PC-3 (cell line): ENCODE measurements around the gene CFTR. TPM values are rescaled to one million over a fixed set of nuclear protein-coding genes. Genes with fewer than 3 reads are reported as not detected.

Experiments
- ATAC-seq: fragments of 200-7000 bp; cut with Tn5 transposase; 2 replicates; pipeline ENCODE4 v1.9.1; 2020; ENCODE audit warnings: mild to moderate bottlenecking, moderate library complexity
- BruUV-seq: library from RNA; stranded (reverse); fragments of 400-500 nt; replicated peaks from 2 replicates; lab custom pipeline; 2021; lab: Mats Ljungman, UMichigan
- CTCF ChIA-PET: fragments of 300-600 bp; sonication (Branson Sonifier 250); formaldehyde crosslinking; loops from one replicate; lab custom pipeline; 2022; ENCODE audit warnings: antibody characterized with exemption; lab: Charles Lee
- POLR2A ChIA-PET: fragments of 300-600 bp; sonication (Branson Sonifier 250); formaldehyde crosslinking; loops from one replicate; lab custom pipeline; 2022; ENCODE audit warnings: antibody characterized with exemption; ENCODE audit not compliant: unreplicated experiment; lab: Charles Lee
- DNase-seq: peaks from one replicate; pipeline ENCODE4 v3.0.0-alpha.2; 2015
- H2AFZ ChIP-seq: fragments of 300-600 bp; sonication (generic); 2 replicates; pipeline ENCODE4 v1.6.0; 2016; ENCODE audit warnings: antibody characterized with exemption, low read length
- H3F3A ChIP-seq: fragments of 300-600 bp; sonication (generic); one replicate; pipeline ENCODE4 v1.6.0; 2017; ENCODE audit warnings: antibody characterized with exemption, low read length, control low read depth, mild to moderate bottlenecking; ENCODE audit not compliant: unreplicated experiment
- H3K27ac ChIP-seq: fragments of 300-600 bp; sonication (generic); 2 replicates; pipeline ENCODE4 v1.5.1; 2016; ENCODE audit warnings: mild to moderate bottlenecking, low read length
- H3K27me3 ChIP-seq: fragments of 300-600 bp; sonication (generic); 2 replicates; pipeline ENCODE4 v1.6.1; 2016; ENCODE audit warnings: low read length, mixed read lengths
- H3K36me3 ChIP-seq: fragments of 300-600 bp; sonication (generic); 2 replicates; pipeline ENCODE4 v1.6.1; 2016; ENCODE audit warnings: low read depth, mixed run types, low read length, mixed read lengths
- H3K4me1 ChIP-seq: fragments of 300-600 bp; sonication (generic); 2 replicates; pipeline ENCODE4 v1.5.1; 2016; ENCODE audit warnings: low read length; ENCODE audit not compliant: insufficient read depth
- H3K4me2 ChIP-seq: fragments of 300-600 bp; sonication (generic); 2 replicates; pipeline ENCODE4 v1.6.0; 2016; ENCODE audit warnings: low read length
- H3K4me3 ChIP-seq: fragments of 300-600 bp; sonication (generic); 2 replicates; pipeline ENCODE4 v1.5.1; 2016; ENCODE audit warnings: mild to moderate bottlenecking, low read length, mixed read lengths
- H3K79me2 ChIP-seq: fragments of 300-600 bp; sonication (generic); 2 replicates; pipeline ENCODE4 v1.6.1; 2017; ENCODE audit warnings: low read length, mixed read lengths
- H3K9ac ChIP-seq: fragments of 300-600 bp; sonication (generic); 2 replicates; pipeline ENCODE4 v1.6.0; 2016; ENCODE audit warnings: mild to moderate bottlenecking, low read length
- H3K9me2 ChIP-seq: fragments of 300-600 bp; sonication (generic); replicated peaks from 2 replicates; pipeline ENCODE4 v1.6.1; 2016; ENCODE audit warnings: mixed run types, low read length, mixed read lengths
- H3K9me3 ChIP-seq: fragments of 300-600 bp; sonication (generic); 2 replicates; pipeline ENCODE4 v1.6.1; 2016; ENCODE audit warnings: low read length, mixed read lengths
- H4K20me1 ChIP-seq: fragments of 300-600 bp; sonication (generic); 2 replicates; pipeline ENCODE4 v1.6.1; 2016; ENCODE audit warnings: low read length, mixed read lengths
- EZH2 ChIP-seq: fragments of 300-600 bp; sonication (generic); IDR thresholded peaks from one replicate; pipeline ENCODE4 v1.6.1; 2017; ENCODE audit warnings: antibody characterized with exemption, mild to moderate bottlenecking, low read length; ENCODE audit not compliant: unreplicated experiment
- EZH2phosphoT487 ChIP-seq: fragments of 300-600 bp; sonication (generic); IDR thresholded peaks from 2 replicates; pipeline ENCODE4 v1.6.1; 2018; ENCODE audit warnings: mild to moderate bottlenecking, antibody characterized with exemption, low read length, borderline replicate concordance
- intact Hi-C: fragments of 100-400 bp; cut with micrococcal nuclease; formaldehyde crosslinking; loops from 2 replicates; pipeline ENCODE4 v1.9.0; 2023
- total RNA-seq: library from RNA; depleted of rRNA; stranded (reverse); fragments of >200 nt; gene quantifications from 2 replicates; pipeline ENCODE4 v1.2.3, GENCODE V29; 2014
- TF ChIP-seq, protein P1 (sequence below): fragments of 300-600 bp; sonication (generic); conservative IDR thresholded peaks from 2 replicates; pipeline ENCODE4 v1.5.1; 2017; ENCODE audit warnings: antibody characterized with exemption, low read depth, mild to moderate bottlenecking, low read length

Gene CFTR
- total RNA-seq, 1 experiment from 2014 or later, result not detected

DNA sequence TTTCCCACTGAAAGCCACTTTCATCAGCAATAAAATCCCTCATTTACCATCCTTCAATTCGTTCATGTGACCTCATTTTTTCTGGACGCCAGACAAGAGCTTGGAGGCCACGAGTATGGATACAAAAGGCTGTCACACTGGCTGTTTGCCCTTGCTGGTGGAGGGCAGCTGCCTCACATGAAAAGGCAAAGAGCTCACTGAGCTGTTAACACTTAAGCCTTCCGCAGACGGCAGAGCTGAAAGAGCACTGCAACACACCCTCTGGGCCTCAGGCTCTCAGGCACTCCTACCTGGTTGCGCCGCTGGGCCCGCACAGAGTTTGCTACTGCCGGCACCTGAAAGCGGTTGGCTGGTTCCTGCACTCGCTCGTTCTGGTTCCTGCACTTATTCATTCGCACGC is 193.5 kb downstream of the CFTR start:
- H3K79me2 ChIP-seq, result no peaks in the 10 kb centered on the region
- peaks cover 29% of the 10 kb centered on the region for H3K27me3 ChIP-seq
- no peak; the same call in 1 of the 2 replicates for ATAC-seq
- POLR2A ChIA-PET, result no interaction called here
- TF ChIP-seq, protein P1, sequence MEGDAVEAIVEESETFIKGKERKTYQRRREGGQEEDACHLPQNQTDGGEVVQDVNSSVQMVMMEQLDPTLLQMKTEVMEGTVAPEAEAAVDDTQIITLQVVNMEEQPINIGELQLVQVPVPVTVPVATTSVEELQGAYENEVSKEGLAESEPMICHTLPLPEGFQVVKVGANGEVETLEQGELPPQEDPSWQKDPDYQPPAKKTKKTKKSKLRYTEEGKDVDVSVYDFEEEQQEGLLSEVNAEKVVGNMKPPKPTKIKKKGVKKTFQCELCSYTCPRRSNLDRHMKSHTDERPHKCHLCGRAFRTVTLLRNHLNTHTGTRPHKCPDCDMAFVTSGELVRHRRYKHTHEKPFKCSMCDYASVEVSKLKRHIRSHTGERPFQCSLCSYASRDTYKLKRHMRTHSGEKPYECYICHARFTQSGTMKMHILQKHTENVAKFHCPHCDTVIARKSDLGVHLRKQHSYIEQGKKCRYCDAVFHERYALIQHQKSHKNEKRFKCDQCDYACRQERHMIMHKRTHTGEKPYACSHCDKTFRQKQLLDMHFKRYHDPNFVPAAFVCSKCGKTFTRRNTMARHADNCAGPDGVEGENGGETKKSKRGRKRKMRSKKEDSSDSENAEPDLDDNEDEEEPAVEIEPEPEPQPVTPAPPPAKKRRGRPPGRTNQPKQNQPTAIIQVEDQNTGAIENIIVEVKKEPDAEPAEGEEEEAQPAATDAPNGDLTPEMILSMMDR, result no peak
- TF ChIP-seq EZH2 (no peak), EZH2phosphoT487 (no peak)
- no peaks in the 10 kb centered on the region for H3F3A ChIP-seq
- intact Hi-C loops, result no loop called here
- no peak for DNase-seq
- no peak overlapping the region for H2AFZ ChIP-seq
- no peaks in the 10 kb centered on the region for H3K36me3 ChIP-seq
- no peak overlapping the region for H3K4me3 ChIP-seq
- no peaks in the 10 kb centered on the region for H3K9me3 ChIP-seq
- CTCF ChIA-PET, result interaction anchor here (0.7 kb wide), 1 partner anchor 42 kb away, joined by 4 read pairs; no protein-coding TSS in a partner anchor
- no peak overlapping the region for H3K27ac ChIP-seq
- H3K4me2 ChIP-seq, result no peak overlapping the region
- H3K9ac ChIP-seq, result no peak overlapping the region
- BruUV-seq, result no TSS peak
- peaks cover 13% of the 10 kb centered on the region; the same call in 1 of the 2 replicates for H3K4me1 ChIP-seq
- H4K20me1 ChIP-seq, result no peaks in the 10 kb centered on the region
- H3K9me2 ChIP-seq, result no peaks in the 10 kb centered on the region

DNA sequence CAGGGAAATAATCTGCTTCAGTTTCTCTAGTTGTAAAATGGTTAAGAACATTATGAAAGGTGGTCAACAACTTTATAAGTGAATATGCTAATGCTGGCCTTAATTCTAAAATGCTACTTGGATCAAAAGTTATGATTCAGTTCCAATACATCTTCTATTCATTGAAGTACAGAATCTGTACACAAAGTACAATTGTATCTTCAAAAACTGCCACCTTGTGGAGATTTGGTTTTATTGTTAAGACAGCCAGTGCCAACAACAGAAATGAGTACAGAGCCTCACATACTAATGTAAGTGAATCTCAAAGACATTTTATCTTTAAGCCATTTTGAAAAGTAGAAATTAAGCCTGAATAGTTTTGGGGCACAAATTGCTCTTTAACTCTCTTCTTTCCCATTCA is 194.0 kb downstream of the CFTR start:
- Histone ChIP-seq H3K4me3 (no peak overlapping the region), H3K4me1 (peaks cover 13% of the 10 kb centered on the region; the same call in 1 of the 2 replicates), H4K20me1 (no peaks in the 10 kb centered on the region), H2AFZ (no peak overlapping the region), H3K36me3 (no peaks in the 10 kb centered on the region), H3K9me3 (no peaks in the 10 kb centered on the region), H3K27ac (no peak overlapping the region), H3K9me2 (no peaks in the 10 kb centered on the region), H3K9ac (no peak overlapping the region), H3K4me2 (no peak overlapping the region), H3K27me3 (peaks cover 34% of the 10 kb centered on the region), H3K79me2 (no peaks in the 10 kb centered on the region), H3F3A (no peaks in the 10 kb centered on the region)
- POLR2A ChIA-PET, result no interaction called here
- CTCF ChIA-PET, result no interaction called here
- DNase-seq (peak; percentile 71), ATAC-seq (peak; percentile 75)
- TF ChIP-seq EZH2, result no peak
- TF ChIP-seq, protein P1, result peak; percentile 63
- intact Hi-C loops, result loop anchor here (1.0 kb wide), 2 partner anchors 215 to 274 kb away; no protein-coding TSS in a partner anchor
- no TSS peak for BruUV-seq

DNA sequence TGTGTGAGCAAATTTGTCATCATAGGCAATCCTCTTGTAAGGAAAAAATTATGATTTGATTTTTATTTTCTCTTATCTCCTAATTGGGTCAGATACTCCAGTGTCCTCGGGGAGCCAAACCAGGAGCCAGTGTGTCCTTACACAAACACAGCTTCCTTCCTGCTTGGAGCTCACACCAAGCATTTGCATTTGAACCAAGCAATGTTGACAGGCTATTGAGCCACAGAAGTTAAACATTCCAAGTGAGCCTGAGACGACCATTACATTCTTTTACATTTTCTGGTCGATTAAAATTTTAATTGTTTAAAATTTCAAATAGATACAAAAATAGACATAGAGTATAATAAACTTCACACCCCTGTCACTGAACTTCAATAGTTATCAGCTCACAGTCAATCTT is 194.8 kb downstream of the CFTR start:
- no peaks in the 10 kb centered on the region for H3K36me3 ChIP-seq
- no peak overlapping the region for H3K4me3 ChIP-seq
- no peaks in the 10 kb centered on the region for H3K79me2 ChIP-seq
- intact Hi-C loops, result loop anchor here (1.0 kb wide), 2 partner anchors 215 to 274 kb away; no protein-coding TSS in a partner anchor
- H2AFZ ChIP-seq, result no peak overlapping the region
- no peak overlapping the region for H3K4me2 ChIP-seq
- H3K9me3 ChIP-seq, result no peaks in the 10 kb centered on the region
- POLR2A ChIA-PET, result no interaction called here
- no peaks in the 10 kb centered on the region for H4K20me1 ChIP-seq
- TF ChIP-seq, protein P1, result no peak
- TF ChIP-seq EZH2 (no peak), EZH2phosphoT487 (no peak)
- peaks cover 13% of the 10 kb centered on the region; the same call in 1 of the 2 replicates for H3K4me1 ChIP-seq
- no peaks in the 10 kb centered on the region for H3K9me2 ChIP-seq
- H3K9ac ChIP-seq, result no peak overlapping the region
- no TSS peak for BruUV-seq
- CTCF ChIA-PET, result interaction anchor here (0.5 kb wide), 1 partner anchor 415 kb away, joined by 3 read pairs; no protein-coding TSS in a partner anchor
- H3K27me3 ChIP-seq, result peaks cover 38% of the 10 kb centered on the region
- H3F3A ChIP-seq, result no peaks in the 10 kb centered on the region
- ATAC-seq (no peak), DNase-seq (no peak)
- no peak overlapping the region for H3K27ac ChIP-seq
